GM21447 (cell line): ENCODE data around the gene CLSTN1.

ENCODE experiments used
- ATAC-seq: cut with Tn5 transposase; IDR thresholded peaks from one replicate; pipeline ENCODE4 v1.9.1; 2021; ENCODE audit not compliant: unreplicated experiment

The CLSTN1 gene

GRCh38 chr1:9732123-9732971 lies 91.4 kb downstream of the CLSTN1 start:
- no peak for ATAC-seq

GRCh38 chr1:9731561-9731960 lies 92.2 kb downstream of the CLSTN1 start:
- no peak for ATAC-seq

DNA sequence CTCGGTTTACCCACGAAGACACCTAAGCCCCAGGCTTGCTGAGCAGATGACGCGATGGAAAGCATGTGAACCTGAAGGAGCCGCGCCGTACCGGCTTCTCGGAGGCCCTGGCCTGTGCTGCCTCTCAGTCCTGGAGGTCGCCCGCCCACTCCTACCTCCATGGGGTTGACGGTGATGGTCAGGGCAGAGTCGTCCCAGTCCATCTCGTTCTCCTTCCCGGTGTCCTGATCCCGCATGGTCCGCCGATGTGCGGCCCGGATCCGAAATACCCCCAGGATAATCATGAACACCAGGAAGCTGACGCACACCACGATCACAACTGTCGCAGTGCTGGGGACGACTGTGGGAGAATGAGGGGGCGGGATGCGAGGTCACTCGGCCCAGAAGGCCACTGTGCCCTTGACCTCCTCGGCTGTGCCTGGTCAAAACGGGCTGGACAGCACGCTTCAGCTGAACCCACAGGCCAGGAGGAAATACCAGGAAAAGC lies 92.7 kb downstream of the CLSTN1 start:
- ATAC-seq = no peak

- no peak for ATAC-seq
Measured at GRCh38 chr1:9730096-9730901, 93.5 kb downstream of the CLSTN1 start.

DNA sequence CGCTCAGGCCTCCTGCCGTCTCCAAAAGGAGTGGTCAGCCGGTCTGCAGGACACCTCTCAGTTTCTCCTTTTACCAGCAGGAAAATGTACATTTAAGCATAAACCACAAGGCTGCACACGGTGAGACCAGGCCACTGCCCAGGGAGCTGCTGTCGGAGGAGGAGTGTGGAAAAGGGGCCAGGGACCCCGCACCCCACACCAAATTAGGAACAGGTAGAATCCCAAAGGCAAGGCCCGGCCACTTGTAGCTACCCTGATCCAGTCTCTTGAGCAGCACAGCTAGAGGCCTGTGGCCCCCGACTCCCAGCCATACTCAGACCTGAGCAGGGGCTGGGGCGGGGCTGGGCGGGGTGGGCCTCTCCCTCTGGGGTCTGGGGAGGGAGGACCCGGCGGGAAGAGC lies 94.2 kb downstream of the CLSTN1 start:
- no peak for ATAC-seq

DNA sequence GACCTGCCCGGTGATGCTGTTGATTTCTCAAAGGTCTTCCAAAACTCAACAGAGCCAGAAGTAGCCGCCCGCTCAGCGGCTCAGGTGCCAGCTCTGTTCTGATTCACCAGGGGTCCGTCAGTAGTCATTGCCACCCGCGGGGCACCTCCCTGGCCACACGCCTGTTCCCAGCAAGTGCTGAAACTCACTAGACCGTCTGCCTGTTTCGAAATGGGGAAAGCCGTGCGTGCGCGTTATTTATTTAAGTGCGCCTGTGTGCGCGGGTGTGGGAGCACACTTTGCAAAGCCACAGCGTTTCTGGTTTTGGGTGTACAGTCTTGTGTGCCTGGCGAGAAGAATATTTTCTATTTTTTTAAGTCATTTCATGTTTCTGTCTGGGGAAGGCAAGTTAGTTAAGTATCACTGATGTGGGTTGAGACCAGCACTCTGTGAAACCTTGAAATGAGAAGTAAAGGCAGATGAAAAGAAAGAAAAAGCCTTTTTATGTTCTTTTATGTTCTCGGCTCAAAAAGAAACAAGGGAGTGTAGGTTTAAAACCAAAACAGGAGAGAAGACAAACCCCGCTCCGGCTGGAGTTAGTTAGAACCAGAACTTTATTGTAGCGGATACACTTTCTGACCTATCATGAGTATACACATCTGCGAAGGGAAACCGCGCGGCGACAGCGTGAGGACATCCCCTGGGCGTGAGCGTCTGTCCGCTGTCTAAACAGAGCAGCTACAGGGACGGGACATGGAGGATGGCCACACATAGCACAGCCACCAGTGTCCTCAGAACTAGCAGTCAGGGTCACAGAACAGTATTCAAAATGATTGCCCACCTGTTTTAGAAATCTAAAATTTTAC lies 95.1 kb downstream of the CLSTN1 start:
- ATAC-seq = no peak

DNA sequence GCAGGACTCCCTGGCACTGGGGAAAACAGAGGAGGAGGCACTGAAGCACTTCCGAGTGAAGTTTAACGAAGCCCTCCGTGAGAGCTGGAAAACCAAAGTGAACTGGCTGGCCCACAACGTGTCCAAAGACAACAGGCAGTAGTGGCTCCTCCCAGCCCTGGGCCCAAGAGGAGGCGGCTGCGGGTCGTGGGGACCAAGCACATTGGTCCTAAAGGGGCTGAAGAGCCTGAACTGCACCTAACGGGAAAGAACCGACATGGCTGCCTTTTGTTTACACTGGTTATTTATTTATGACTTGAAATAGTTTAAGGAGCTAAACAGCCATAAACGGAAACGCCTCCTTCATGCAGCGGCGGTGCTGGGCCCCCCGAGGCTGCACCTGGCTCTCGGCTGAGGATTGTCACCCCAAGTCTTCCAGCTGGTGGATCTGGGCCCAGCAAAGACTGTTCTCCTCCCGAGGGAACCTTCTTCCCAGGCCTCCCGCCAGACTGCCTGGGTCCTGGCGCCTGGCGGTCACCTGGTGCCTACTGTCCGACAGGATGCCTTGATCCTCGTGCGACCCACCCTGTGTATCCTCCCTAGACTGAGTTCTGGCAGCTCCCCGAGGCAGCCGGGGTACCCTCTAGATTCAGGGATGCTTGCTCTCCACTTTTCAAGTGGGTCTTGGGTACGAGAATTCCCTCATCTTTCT lies 96.7 kb downstream of the CLSTN1 start:
- ATAC-seq = no peak

GRCh38 chr1:9726406-9726805 lies 97.4 kb downstream of the CLSTN1 start:
- no peak for ATAC-seq

- no peak for ATAC-seq
Measured at GRCh38 chr1:9724706-9725476, 98.9 kb downstream of the CLSTN1 start.

DNA sequence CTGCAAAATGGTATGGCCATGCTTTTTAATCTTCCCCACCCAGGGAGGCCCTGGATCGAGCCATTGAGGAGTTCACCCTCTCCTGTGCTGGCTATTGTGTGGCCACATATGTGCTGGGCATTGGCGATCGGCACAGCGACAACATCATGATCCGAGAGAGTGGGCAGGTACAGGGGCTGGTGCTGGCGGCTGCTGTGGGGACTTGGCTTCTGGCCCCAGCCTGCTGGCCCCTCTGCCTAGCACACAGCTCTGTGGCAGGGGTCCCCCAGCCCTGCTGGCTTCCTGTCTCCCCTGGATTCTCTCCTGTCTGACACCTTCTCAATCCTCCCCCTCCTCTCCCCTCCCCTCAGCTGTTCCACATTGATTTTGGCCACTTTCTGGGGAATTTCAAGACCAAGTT lies 99.8 kb downstream of the CLSTN1 start:
- no peak for ATAC-seq

DNA sequence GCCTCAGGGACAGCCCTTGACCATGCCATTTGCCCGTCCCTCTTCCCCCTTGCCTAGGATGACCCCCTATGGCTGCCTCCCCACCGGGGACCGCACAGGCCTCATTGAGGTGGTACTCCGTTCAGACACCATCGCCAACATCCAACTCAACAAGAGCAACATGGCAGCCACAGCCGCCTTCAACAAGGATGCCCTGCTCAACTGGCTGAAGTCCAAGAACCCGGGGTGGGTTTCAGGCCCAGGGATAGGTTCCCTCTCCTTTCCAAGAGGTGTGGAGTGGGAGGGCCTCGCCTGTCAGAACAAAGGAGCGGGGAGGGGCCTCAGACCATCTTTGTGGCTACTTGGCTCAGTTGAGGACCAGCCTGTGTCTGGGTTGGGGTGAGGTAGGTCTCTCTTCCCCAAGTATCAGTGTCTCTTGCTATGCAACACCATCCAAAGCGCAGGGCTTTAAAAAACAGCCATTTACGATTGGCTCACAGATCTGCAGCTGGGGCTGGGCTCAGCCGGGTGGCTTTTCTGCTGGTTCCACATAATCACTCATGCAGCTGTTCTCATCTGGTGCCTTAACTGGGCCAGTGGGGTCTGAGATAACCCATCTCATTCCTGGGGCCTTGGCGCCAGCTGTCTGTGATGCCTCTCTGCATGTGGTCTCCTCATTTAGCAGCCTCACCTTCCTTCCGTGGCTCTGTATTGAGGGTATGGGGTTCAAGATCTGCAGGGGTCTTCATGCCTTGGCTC lies 100.5 kb downstream of the CLSTN1 start:
- ATAC-seq = no peak

GRCh38 chr1:9722378-9722749 lies 101.4 kb downstream of the CLSTN1 start:
- ATAC-seq = no peak

DNA sequence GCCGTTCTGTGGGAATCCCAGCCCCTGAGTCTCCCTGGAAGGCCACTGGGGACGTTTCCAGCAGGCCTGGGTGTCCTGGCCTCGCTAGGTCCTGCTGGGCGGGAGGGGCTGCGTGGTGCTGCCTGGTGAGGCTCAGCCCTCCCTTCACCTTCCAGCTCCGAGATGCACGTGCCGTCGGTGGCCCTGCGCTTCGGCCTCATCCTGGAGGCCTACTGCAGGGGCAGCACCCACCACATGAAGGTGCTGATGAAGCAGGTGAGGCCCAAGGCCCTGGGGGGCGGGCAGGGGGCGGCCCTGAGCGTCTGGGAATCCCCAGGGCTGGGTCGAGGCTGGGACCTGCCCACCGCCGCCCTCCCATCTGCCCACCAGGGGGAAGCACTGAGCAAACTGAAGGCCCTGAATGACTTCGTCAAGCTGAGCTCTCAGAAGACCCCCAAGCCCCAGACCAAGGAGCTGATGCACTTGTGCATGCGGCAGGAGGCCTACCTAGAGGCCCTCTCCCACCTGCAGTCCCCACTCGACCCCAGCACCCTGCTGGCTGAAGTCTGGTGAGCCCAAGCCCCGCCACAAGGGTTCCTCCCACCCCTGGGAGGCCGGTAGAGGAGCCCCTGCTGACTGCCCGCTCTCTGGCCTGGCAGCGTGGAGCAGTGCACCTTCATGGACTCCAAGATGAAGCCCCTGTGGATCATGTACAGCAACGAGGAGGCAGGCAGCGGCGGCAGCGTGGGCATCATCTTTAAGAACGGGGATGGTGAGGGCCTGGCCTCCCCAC lies 102.0 kb downstream of the CLSTN1 start:
- no peak for ATAC-seq

- no peak for ATAC-seq
Measured at GRCh38 chr1:9720785-9721605, 102.8 kb downstream of the CLSTN1 start.

- no peak for ATAC-seq
Measured at GRCh38 chr1:9719978-9720722, 103.6 kb downstream of the CLSTN1 start.

DNA sequence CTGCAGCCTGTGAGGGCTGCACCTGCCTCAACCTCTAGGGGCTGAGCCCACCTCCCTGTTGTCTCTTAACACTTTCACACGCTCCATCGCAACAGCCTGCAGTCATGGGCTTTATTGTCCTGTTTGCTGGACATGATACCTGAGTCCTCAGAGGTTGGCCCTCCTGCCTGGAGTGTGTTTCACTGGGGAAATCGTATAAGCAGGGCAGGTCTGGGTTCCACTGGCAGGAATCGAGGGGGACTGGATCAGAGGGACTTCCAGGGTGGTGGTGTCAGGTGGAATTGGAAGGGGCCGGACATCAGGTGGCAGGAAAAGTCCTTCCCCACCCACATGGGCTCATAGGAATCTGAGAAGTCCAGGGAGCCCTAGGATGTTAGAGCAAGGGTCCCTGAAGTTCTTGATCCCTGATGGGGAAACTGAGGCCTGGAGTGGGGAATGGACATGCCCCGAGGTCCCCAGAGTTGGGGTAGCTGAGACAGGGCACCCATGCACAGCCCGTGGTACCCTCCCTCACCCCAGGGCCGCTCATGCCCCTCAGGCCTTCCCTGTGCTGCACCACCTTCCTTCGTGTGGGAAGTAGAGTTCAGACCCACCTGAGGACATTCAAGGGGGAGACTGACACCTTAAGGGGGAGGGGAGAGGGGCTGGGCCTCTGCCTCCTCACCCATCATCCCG lies 105.6 kb downstream of the CLSTN1 start:
- ATAC-seq = no peak
